ENCODE measurements around the gene TXNRD3.

Gene TXNRD3

DNA sequence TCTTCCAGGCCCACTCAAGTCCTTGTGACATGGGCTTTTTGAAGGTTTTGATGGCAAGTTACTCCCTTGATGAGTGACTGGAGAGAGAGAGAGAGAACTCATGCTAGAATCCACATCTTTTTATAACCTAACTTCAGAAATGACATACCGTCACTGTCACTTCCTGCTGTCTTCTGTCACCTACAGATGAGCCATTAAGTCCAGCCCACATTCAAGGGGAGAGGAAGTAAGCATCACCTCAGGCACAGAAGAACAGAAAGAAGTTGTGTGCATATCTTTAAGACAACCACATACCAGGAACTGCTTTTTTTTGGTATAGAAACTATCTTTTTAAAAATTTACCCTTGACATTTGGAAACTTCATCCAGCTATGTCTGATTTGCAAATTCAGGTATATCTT is 16.6 kb upstream of the TXNRD3 start:
- no peak for DNase-seq

DNA sequence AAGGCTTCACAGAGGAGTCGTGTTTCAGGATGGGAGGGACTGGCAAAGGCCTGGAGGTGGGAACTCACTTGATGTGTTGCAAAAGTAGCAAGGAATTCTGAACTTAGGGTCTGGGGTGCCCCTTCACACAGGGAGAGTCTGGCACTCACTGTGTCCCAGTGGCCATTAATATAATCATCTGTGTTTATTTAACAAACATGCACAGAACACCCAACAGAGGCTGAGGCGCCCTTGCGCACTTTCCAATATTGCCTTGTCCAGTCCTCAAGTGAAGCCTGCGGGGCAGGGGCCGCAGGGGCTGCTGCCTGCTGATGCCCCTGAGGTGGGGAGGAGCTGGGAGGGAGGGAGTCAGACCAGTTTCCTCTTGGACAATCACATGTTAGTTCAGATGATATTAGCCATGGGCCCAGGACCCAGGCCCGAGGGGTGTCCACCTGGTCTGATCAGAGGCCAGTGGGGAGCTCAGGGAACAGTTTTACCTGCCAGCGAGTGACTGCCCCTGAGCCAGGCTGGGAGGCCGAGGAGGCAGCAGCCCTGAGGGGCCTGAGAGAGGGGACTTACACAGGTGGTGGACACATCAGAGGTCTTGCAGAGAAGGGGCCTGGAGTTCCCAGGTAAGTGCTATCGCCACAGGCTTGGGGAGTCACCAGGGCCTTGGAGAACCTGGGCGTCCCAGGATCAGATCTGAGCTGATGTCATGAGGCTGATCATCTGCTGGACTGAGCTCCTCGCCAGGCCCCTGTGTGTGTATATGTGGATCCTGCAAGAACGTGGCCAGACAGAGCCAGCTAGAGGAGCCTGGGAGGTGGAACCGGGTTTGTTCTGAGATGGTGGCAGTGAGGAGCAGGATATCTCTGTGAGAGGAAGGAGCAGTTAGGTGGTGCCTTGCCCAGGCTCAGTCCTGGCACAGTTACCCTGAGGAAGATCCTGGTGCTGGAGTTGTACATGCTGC is 13.8 kb upstream of the TXNRD3 start:
- DNase-seq: no peak

DNA sequence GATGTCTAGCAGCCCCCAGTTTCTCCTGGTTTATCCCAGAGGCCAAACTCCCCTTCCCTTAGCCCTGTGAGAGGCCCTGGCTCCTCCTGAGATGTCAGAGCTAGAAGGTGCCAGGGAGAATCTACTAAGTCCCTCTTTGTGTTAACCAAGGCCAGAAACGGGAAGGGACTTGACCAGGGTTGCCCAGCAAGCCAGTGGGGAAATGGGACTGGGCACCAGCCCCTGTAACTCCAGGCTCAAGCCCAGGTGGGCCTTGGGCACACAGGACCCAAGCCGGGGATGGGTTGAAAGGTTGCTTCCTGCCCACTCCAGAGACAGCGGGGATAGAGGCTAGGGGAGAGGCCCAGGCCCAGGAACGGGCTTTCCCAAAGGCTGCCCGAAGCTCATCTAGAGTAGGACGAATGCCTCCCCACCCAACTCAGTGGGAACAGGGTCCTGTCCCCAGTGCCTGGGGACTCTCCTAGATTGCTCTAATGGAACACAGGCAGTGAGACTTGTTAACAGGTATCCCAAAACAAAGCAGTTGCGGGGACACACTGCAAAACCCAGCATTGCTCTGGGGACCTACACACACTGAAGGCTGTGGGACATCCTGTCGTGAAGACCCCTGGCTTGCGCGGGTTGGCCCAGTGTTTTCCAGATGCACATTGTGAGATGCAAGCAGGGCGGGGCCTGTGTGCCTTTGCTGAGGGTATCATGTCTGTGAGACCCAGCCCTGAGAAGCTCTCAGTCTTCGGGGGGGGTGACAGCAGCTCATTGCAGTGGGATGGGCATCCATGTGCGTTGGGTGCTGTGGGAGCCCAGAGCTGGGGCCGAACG is 12.9 kb upstream of the TXNRD3 start:
- DNase-seq: no peak

DNA sequence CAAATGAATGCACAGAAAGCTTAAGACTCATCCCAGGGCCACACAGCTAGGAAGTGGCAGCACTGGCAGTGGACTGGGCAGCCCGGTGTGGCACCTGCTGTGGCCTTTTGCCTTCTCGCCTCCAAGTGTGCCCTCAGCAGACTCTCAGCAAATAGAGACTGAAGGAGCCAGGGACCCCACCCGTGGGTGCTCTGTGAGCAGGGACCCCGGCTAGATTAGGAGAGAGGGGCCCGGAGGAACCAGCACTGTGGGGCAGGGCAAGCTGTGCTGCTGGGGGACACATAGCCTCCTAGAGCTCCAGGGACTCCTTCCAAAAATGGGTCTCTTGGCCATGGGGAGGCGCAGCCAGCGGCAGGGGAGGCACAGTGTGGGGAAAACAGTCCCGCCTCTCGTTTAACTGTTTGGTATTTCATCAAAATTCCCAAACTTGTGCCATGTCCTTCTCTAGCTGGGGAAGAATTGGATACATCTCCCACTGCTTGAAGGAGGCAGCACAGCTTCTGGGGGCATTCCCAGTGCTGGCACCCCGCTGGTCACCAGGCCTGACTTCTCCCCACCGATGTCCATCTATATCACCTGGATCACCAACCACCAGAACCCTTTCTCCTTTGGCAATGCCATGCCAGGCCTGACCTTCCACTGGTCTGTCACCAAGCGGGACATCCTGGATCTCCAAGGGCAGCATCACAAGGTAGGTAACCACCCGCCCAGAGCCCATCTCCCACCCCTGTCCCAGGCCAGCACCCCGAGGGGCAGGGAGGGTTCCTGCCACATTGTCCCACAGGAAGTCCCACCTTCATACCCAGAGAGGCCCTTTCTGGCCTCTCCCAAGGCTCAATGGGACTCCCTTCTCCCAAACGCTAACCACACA is 12.0 kb upstream of the TXNRD3 start:
- DNase-seq: no peak

DNA sequence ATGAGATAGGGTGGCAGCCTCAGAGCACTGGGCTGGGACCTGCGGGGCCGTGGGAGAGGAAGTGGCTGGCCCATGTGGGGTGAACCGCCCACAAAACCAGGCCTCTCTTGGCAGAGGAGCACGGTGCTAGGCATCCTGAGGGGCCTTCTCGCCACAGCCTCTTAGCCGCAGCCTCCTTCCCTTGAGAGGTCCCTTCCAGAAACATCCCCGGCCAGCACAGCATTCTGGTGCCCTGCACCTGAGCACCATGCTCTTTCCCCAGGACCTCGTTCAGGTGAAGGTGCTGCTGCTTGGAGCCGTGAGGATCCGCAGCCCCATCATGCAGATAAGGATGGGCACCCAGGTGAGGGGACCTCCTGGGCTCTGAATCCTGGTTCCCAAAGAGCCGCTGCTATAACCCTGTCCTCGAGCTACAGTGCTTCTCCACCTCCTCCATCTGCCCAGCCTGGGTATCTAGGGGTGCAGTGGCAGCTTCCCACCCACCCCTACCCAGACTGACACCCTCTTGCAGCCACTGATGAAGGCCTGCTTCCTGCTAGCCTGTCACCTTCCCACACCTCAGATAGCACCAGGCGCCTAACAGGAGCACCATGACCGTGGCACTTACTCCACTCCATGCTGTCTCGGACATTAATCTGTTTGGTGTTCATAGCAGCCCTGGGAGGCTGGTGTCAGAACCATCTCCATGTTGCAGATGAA is 11.2 kb upstream of the TXNRD3 start:
- no peak for DNase-seq

DNA sequence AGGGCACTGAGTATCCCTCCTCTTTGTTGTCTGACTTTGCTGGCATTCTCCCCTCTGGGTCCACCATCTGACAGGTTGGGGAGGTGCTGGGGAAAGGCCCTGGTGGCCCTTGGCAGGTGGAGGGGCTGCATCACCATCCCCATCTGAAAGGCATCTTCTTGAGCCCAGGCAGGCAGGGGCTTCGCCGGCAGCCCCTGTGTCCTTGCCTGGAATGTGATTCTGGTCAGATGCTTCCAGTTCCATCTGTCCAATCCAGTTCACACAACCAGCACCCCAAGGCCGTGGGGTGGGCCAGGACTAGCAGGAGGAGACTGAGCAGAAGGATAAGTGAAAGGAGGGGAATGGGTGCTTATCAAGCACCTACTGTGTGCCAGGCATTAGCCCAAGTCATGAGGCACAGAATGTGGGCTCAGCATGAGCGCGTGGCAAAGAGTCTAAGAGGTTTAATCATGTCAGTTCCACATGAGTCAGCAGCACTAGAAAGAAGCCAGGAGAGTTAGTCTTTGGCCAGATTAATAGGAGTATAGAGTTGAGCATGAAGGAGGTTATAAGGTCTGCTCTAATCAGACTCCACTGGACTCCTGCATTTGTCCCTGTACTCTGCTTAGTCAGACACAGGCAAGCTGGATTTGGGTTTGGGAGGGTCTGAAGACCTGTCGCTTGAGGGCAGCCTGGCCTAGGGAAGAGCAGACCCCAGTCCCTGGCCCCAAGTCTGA is 10.5 kb upstream of the TXNRD3 start:
- DNase-seq: no peak

DNA sequence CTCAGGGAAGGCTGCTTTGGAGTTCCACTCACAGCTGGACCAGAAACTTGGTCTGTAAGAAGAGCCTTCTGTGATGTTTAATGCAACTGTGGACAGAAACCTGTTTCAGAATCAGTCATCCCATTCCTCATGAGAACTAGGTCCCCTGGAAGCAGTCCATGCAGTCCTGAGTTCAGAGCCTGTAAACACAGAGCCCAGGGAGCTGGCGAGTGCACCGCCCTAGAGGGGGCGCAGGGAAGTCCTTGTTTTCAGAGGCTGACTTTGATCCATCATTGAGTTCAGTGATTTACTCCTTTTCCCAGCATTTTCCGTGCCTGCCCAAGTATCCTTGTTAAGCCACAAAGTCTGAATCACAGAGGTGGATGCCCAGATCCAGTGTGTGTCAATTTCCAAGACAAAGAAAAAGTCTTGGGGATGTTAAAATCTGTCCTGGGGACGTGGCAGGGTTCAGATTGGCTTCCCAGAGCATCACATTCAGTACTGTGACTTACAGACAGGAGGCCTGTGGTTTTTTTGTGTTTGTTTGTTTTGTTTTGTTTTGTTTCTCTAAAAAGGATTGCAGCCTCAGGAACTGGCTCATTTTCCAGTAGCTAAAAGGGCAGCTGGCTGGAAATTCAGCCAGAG is 9.8 kb upstream of the TXNRD3 start:
- DNase-seq: no peak

DNA sequence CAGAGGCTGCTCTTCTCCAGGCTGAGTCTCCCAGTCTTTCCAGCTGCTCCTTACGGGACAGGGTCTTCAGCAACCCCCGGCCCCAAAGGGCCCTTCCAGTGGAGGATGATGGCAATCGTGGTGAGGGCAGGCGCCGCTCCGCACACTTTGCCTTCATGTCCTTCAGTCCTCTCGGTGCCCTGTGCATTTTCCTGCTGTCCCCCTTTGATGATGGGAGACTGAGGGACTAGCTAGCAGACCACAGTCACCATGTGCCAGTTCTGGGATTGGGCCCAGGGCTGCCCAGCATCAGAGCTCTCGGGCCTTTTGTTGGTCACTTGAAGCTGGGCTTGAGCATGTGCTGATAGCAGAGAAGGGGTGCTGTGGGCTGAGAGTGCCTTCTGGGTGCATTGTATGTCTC is 8.8 kb upstream of the TXNRD3 start:
- no peak for DNase-seq

DNA sequence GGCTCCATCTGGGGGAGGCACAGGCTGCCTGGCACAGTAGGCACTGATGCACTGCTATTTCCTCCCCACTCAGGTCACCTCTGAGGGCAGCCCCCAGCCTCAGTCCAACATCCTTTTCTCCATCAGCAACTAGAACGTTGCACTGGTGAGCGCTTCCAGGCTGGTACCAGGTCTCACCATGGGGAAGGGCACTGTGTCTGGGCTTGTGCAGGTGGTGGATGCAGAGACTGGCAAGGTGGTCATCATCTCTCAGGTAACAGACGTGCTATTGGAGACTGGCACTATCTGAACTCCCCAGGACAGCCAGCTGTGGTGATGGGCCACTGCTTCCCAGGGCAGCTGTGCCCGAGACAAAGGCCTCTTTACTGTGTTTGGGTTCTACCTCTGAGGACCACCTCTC is 8.3 kb upstream of the TXNRD3 start:
- DNase-seq: no peak

DNA sequence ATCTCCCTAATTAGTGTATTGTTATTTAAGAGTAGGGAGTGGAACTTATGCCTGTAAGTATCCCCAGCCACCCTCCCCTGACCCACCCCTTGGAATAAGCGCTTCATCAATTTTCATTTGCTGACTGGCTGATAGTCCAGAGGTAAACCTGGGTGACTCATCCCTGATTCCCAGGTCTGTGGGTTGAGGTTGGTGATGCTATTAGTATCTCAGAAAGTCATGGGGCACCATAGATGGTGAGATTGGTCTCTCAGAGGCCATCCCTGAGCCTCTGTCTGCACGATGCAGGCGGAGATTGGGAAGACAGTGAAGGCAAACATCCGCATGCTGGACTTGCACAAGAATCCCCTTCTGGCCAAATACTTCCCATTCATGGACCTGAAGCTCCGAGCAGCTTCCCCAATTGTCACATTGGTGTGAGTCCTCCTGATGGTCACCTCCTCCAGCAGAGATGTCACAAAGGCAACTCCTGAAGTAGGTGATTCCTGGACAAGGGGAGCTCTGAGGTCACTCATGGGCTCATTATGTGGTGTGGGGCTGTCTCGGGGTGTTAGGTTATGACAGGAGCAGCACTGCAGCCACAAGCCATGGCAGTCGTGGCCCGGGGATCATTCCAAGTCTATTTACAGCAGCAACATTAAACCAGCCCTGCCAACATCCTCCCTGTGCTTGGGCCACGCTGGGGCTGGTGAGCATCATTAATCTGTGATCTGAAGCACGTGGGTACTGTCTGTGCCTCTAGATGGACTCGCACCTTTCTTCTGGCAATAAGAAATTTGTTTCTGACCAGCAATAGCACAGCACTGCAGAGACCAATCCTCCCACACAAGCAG is 6.8 kb upstream of the TXNRD3 start:
- no peak for DNase-seq

DNA sequence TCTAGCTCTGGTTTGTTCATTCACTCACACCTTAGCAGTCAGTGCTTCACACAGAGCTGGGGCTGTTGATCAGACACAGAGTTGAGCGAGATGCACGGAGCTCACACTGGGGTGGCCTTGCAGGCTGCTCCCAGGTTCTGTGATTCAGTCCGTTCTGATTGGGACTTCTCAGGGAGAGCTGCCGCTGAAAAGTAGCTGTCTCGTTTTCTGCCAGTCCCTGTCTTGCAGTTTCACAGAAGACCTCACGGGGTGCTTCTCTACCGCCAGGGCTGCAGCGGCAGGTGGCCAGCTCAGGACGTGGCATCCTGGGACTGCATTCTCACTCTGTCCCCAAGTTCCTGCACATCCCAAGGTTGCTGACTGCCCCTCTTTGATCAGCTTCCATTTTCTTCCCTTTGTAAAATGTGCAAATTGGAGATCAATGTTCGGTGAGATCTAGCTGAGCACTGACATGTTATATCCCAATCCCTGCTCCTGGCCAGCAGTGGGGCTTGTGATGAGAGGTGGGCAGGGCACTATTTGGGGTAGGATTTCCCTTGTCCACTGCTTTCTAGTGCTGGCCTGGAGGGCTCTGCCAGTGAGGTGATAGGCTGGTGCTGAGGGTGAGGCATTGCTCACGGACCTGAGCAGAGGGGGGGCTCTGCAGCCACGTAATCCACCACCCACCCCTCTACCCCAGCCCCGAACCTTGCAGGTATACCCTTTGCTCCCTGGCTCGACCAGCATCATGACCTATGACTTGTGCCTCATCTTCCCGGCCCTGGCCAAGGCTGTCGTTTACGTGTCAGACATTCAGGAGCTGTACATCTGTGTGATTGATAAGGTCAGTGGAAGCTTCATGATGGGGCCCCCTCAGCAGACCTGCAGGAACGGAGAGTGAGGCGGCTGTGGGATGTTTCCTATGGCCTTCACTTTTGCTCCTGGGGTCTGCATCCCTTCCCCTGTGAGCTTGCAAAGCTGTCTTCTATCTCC is 5.3 kb upstream of the TXNRD3 start:
- DNase-seq: no peak

DNA sequence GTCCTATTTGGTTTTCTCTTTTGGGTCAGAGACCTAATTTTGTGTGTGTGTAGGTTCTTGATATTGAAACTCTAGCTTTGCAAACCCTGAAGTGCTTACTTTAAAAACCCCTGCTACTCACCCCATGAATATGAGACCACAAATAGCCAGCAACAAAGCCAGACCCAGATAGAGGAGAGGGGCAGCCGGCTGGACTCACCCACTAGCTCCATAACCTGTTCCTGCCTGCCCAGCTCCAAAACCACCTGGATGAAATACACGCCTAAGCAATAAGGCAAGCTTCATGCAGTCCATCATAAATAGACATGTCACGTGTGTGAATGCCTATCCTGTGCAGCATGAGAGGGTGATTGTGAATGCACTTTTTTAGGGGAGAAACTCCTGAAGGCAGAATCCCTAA is 3.7 kb upstream of the TXNRD3 start:
- DNase-seq: no peak

DNA sequence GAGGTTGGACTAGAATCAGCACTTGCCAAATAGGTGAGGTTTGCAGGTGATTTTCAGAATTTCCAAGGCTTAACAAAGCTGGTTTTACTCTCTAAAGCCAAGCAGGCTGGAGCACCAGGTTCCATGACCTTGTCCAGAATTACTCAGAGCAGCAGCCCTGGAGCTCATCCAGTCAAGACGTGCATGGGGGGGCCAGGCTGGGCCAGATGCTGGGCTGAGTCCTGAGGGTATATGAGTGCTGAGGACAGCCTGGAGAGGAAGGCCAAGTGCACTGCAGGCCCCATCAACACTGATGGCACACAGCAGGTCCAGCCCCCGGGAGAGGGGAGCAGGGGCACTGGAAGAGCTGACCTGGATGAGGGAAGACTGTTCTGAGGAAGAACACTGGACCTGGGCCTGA is 3.0 kb upstream of the TXNRD3 start:
- DNase-seq: no peak

DNA sequence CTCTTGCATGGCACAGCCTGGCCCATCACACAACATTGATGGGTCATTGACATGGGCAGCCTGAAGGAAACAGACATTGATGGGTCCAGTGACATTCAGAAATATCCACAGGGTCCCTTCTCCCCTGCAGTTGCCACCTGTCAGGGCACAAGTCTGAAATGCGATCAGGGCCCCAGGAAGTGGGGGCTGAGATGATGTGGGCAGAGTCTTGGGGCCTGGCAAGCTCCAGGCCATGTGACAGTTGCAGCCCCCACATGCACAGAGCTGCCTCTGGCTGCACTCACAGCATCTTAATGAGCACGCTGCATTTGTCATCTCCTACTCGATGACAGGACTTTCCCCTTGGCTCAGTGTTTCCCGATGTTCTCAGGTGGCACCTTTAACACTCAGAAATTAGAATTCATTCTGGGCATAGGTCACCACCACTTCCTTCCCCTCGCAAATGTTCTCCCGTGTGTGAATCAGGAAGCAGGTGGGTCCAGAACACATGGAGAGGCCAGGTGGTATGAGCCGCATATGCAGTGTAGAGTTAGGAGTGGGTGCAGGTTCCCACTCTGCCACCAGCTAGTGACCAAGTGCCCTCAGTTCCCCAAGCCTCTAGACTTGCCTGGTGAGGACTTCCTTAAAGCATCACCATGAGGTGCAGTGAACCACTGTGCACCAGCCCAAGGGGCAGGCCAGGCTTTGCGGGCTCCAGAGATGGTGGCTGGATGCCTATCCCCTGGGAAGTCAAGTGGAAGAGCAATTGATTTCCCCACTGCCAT is 1.6 kb upstream of the TXNRD3 start:
- DNase-seq: no peak

DNA sequence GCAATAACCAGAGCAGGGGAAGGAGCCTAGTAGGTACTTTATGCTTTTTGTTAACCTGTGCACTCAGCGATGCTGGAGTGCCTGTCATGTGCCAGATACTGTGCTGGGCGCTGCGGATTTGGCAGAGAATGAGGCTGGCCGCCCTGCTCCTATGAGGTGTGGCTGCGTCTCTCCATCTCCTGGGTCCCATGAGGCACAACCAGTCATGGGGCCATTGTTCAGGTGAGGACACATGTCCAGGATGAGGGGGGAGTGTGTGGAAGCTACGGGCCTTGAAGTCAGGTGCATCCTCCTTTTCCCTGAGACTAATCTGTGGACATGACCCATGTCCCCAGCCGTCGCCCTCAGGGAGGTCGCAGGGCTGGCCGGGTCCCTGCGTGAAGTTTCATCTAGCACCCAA is 963 bp upstream of the TXNRD3 start:
- DNase-seq: no peak

DNA sequence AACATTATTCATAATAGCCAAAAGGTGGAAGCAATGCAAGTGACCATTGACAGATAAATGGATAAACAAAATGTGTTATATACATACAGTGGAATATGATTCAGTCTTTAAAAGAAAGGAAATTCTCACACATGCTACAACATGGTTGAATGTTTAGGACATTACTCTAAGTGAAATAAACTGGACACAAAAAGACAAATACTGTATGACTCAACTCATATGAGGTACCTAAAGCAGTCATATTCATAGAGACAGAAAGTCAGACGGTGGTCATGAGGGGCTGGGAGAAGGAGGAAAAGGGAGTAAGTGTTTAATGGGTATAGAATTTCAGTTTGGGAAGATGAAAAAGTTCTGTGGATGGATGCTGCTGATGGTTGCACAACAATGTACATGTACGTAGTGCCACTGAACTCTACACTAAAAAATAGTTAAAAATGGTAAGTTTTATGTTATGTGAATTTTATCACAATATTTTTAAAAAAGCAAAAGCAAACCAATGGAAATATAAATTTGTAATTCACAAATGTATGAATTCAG is 5.3 kb downstream of the TXNRD3 start:
- DNase-seq: no peak

DNA sequence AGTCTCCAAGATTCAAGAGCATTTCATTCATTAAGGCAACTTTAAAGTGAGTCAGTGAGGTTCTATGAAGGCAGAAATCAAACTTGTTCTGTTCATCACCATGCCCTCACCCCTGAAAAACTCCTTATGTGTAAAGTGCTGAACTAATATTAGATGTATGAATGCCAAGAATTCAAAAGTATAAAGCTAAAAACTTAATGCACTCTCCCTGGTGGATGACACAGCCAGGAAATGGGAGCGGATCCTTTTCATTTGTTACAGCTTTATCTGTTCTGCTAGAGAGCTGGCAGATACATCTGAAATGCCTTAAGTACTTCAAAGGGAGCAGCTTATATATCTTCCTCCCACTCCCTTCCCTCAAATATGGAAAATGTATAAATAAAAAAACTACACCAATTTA is 8.2 kb downstream of the TXNRD3 start:
- DNase-seq: no peak

DNA sequence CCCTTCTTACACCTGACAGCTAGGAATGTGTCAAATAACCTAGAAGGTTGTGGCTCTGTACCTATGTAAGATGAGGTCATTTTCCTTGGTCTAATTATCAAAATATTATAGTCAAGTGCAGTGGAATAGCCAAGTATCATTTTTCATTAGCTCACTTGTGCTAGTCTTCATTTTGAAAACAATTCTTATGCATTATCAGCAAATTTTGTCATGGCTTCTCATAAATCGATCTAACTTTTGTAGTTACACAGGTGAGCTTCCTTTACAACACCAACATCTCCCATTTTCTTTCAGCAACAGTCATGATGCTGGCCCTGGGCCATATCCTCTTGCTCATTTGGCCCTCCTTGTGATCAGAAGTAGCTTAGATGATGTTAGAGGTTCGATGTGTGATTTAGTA is 10.3 kb downstream of the TXNRD3 start:
- DNase-seq: no peak

Measured in NCI-H2171 (cell line).